Fibroblast of mammary gland (primary cell): ENCODE results near the gene RBM6.
A peak's percentile ranks its signal among the peaks of the same experiment; 100 is the strongest.
"Not testable (repeated sequence)": the region's sequence is repeated elsewhere in the genome, so short reads cannot be mapped to it uniquely, and the experiment has no call there.

Experiments used
- DNase-seq: peaks from one replicate; pipeline ENCODE4 v3.0.0-alpha.2; 2010; ENCODE audit warnings: low read depth
- H3K4me3 ChIP-seq: 2 replicates; pipeline ENCODE4 v1.5.1; 2011; ENCODE audit warnings: low read depth, mild to moderate bottlenecking, low read length, moderate library complexity; ENCODE audit not compliant: control insufficient read depth
- CTCF ChIP-seq: conservative IDR thresholded peaks from 2 replicates; pipeline ENCODE4 v1.5.1; 2011; ENCODE audit warnings: low read depth, low read length, inconsistent platforms; ENCODE audit not compliant: control insufficient read depth, insufficient read depth

Gene RBM6

DNA sequence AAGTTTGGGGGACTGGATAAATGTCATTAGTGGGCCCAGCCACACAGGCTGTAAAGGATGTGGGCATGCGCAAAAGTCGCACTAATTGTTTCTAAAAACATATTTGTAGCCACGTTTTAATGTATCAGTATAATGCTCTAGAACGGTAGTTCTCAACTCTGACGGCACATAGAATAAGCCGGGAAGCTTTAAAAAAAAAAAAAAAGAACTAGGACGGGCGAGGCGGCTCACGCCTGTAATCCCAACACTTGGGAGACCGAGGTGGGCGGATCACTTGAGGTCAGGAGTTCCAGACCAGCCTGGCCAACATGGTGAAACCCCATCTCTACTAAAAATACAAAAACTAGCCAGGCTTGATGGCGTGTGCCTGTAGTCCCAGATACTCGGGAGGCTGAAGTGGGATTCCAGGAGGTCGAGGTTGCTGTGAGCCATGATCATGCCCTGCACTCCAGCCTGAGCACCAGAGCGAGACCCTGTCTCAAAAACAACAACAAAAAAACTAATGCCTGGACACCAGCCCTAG is 9.7 kb upstream of the RBM6 start:
- no peak for DNase-seq
- H3K4me3 ChIP-seq = peak overlapping the region; percentile 88
- no peak for TF ChIP-seq CTCF

DNA sequence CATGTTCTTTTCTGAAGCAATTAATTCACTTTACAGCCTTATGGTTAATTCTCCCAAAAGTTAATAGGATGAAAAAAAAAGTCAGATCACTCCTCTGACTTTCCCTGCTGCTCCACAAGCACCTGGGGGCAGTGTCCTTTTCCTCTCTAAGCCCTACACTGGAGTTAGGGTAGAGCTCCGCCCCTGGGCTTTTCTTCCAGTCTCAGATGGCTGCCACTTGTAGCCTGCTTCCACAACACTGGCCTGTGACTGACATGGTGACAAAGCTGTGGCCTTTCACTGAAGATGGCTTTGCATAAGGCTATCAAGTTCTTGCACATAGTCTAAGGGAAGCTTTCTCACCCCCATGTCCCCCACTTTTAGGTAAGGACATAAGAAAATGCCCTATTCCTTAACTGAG is 9.0 kb upstream of the RBM6 start:
- H3K4me3 ChIP-seq = no peak overlapping the region
- no peak for TF ChIP-seq CTCF
- no peak for DNase-seq

DNA sequence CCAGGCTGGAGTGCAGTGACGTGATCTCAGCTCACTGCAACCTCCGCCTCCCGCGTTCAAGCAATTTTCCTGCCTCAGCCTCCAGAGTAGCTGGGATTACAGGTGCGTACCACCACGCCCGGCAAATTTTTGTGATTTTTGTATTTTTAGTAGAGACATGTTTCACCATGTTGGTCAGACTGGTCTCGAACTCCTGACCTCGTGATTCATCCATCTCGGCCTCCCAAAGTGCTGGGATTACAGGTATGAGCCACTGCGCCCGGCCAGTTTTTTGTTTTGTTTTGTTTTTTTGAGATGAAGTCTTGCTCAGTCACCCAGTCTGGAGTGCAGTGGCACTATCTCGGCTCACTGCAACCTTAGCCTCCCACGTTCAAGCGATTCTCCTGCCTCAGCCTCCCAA is 7.7 kb upstream of the RBM6 start:
- H3K4me3 ChIP-seq, DNase-seq: not testable (repeated sequence)

DNA sequence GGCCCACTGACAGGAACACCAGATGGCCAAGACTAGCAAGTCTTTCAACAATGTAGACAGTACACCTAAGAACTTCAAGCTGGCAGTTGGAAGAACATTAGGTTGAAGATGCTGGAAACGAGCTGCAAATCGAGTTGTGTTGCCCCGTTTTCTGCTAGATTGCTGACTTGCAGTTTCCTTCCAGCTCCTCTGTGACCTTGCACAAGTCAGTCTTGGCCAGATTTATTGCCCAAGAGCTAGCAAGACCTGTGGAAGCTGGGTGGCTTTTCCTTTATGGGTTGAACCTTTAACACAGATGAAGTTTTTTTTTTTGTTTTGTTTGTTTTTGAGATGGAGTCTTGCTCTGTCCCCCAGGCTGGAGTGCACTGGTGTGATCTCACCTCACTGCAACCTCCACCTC is 2.9 kb upstream of the RBM6 start:
- TF ChIP-seq CTCF = no peak
- DNase-seq = peak; percentile 14
- no peak overlapping the region for H3K4me3 ChIP-seq

- no peak for DNase-seq
- H3K4me3 ChIP-seq = peak overlapping the region; percentile 63
- TF ChIP-seq CTCF = no peak
Observed at GRCh38 chr3:49940667-49941249, 808 bp downstream of the RBM6 start.

- no peak for DNase-seq
- H3K4me3 ChIP-seq = no peak overlapping the region
- no peak for TF ChIP-seq CTCF
Observed at GRCh38 chr3:49942651-49943050, 2.7 kb downstream of the RBM6 start.

- no peak for DNase-seq
- H3K4me3 ChIP-seq = no peak overlapping the region
- no peak for TF ChIP-seq CTCF
Observed at GRCh38 chr3:49952924-49953323, 13.0 kb downstream of the RBM6 start.
